Lower leg skin (tissue), 3 donors: ENCODE results near the gene NPIPA1.
"Not testable (repeated sequence)": the region's sequence is repeated elsewhere in the genome, so short reads cannot be mapped to it uniquely, and the experiment has no call there.

Experiments used
- POLR2A ChIP-seq, 2 donors: fragments of 450-650 bp; IDR thresholded peaks; one replicate each; pipeline ENCODE4 v1.6.1; 2016 to 2017; ENCODE audit warnings: antibody characterized with exemption in 2 of 2, mild to moderate bottlenecking in 1 of 2, moderate library complexity in 1 of 2
- TF ChIP-seq, protein P1 (sequence below), 3 donors: fragments of 450-650 bp; IDR thresholded peaks; one replicate each; pipeline ENCODE4 v1.5.1; 2016; ENCODE audit warnings: antibody characterized with exemption in 3 of 3, mild to moderate bottlenecking in 3 of 3, moderate library complexity in 2 of 3

DNA sequence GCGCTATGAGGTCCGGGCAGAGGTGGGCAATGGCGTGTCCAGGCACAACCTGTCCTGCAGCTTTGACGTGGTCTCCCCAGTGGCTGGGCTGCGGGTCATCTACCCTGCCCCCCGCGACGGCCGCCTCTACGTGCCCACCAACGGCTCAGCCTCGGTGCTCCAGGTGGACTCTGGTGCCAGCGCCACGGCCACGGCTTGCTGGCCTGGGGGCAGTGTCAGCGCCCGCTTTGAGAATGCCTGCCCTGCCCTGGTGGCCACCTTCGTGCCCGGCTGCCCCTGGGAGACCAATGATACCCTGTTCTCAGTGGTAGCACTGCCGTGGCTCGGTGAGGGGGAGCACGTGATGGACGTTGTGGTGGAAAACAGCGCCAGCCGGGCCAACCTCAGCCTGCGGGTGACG is 15.0 kb upstream of the NPIPA1 start:
- not testable (repeated sequence) for TF ChIP-seq POLR2A (IDR thresholded peaks at IDR 0.05)
- TF ChIP-seq, protein P1, sequence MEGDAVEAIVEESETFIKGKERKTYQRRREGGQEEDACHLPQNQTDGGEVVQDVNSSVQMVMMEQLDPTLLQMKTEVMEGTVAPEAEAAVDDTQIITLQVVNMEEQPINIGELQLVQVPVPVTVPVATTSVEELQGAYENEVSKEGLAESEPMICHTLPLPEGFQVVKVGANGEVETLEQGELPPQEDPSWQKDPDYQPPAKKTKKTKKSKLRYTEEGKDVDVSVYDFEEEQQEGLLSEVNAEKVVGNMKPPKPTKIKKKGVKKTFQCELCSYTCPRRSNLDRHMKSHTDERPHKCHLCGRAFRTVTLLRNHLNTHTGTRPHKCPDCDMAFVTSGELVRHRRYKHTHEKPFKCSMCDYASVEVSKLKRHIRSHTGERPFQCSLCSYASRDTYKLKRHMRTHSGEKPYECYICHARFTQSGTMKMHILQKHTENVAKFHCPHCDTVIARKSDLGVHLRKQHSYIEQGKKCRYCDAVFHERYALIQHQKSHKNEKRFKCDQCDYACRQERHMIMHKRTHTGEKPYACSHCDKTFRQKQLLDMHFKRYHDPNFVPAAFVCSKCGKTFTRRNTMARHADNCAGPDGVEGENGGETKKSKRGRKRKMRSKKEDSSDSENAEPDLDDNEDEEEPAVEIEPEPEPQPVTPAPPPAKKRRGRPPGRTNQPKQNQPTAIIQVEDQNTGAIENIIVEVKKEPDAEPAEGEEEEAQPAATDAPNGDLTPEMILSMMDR (IDR thresholded peaks at IDR 0.05), result not testable (repeated sequence)
